ENCODE data around the gene OR51B2. TPM values are rescaled to one million over a fixed set of nuclear protein-coding genes. Genes with fewer than 3 reads are reported as not detected.

Gene OR51B2
- total RNA-seq, 1 experiment from 2014 or later, result 0.11 TPM

DNA sequence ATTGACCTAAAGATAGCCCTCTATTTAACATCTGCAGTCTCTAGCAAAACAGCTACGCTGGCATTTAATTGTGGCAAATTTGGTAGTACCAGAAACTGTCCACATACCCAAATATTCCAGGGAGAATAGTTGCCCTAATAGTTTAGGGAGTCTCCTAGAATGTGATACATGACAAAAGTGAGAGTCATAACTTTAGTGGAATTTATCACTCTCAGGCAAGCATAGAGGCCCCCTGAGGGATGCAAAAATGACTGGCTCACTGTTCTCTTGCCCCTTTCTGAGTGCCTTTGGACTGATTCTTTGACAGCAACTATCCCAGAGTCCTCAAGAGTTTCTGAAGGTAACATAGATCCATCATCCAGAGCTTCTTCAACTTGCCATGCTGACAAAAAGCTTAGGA lies 20.1 kb downstream of the OR51B2 start:
- Histone ChIP-seq H3K36me3 (ENCODE audit: low read depth, low read length) (no peaks in the 10 kb centered on the region), H3K4me3 (ENCODE audit: low read length) (no peak overlapping the region), H3K9me2 (replicated peaks; ENCODE audit: low read length) (no peaks in the 10 kb centered on the region), H3K4me1 (ENCODE audit: insufficient read depth, low read length) (no peaks in the 10 kb centered on the region), H3K9ac (ENCODE audit: low read length) (no peak overlapping the region), H2AFZ (ENCODE audit: low read length) (no peak overlapping the region), H3K4me2 (ENCODE audit: low read length) (no peak overlapping the region), H3K9me3 (ENCODE audit: low read length) (no peaks in the 10 kb centered on the region), H4K20me1 (ENCODE audit: low read length) (no peaks in the 10 kb centered on the region), H3K27ac (ENCODE audit: low read length) (no peak overlapping the region), H3F3A (ENCODE audit: low read length, unreplicated experiment) (no peaks in the 10 kb centered on the region), H3K79me2 (ENCODE audit: low read length) (no peaks in the 10 kb centered on the region), H3K27me3 (ENCODE audit: low read length) (peaks cover 18% of the 10 kb centered on the region; the same call in 1 of the 2 replicates)
- intact Hi-C loops (cut with micrococcal nuclease), result no loop called here
- no peak for TF ChIP-seq EZH2phosphoT487 (IDR thresholded peaks at IDR 0.05; ENCODE audit: borderline replicate concordance, low read length)
- no peak for TF ChIP-seq CTCF (conservative IDR thresholded peaks at IDR 0.05; ENCODE audit: low read depth, low read length)
- no peak for TF ChIP-seq EZH2 (IDR thresholded peaks at IDR 0.05; ENCODE audit: low read length, unreplicated experiment)
- DNase-seq, result no peak
- POLR2A ChIA-PET (ENCODE audit: unreplicated experiment), result no interaction called here
- CTCF ChIA-PET, result no interaction called here
- no TSS peak for BruUV-seq (replicated peaks)
- ATAC-seq, result no peak

DNA sequence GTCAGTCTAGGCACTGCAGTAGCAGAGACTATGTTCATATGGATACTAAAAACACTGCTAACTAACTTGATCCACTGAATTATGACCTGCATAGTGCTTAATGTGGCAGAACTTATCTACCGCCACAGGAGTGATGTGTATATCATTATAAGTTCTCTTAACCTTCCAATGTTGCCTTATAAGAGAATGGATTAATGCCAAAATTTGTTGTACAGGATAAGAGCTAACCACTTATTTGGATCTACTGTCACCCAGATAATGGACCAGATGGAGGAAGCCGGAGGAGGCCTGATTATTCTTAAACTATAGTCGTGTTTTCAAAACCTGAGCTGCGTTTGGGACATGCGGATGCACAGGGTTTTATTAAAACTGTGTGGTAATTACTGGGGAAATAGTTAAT lies 20.5 kb downstream of the OR51B2 start:
- POLR2A ChIA-PET (ENCODE audit: unreplicated experiment), result no interaction called here
- DNase-seq (no peak), ATAC-seq (no peak)
- Histone ChIP-seq H3K4me3 (ENCODE audit: low read length) (no peak overlapping the region), H3K9me3 (ENCODE audit: low read length) (no peaks in the 10 kb centered on the region), H2AFZ (ENCODE audit: low read length) (no peak overlapping the region), H4K20me1 (ENCODE audit: low read length) (no peaks in the 10 kb centered on the region), H3K36me3 (ENCODE audit: low read depth, low read length) (no peaks in the 10 kb centered on the region), H3K4me2 (ENCODE audit: low read length) (no peak overlapping the region), H3K4me1 (ENCODE audit: insufficient read depth, low read length) (no peaks in the 10 kb centered on the region), H3K9me2 (replicated peaks; ENCODE audit: low read length) (no peaks in the 10 kb centered on the region), H3K27ac (ENCODE audit: low read length) (no peak overlapping the region), H3K9ac (ENCODE audit: low read length) (no peak overlapping the region), H3F3A (ENCODE audit: low read length, unreplicated experiment) (no peaks in the 10 kb centered on the region), H3K27me3 (ENCODE audit: low read length) (peaks cover 18% of the 10 kb centered on the region; the same call in 1 of the 2 replicates), H3K79me2 (ENCODE audit: low read length) (no peaks in the 10 kb centered on the region)
- no TSS peak for BruUV-seq (replicated peaks)
- TF ChIP-seq CTCF (conservative IDR thresholded peaks at IDR 0.05; ENCODE audit: low read depth, low read length) (no peak), EZH2 (IDR thresholded peaks at IDR 0.05; ENCODE audit: low read length, unreplicated experiment) (no peak), EZH2phosphoT487 (IDR thresholded peaks at IDR 0.05; ENCODE audit: borderline replicate concordance, low read length) (no peak)
- CTCF ChIA-PET, result no interaction called here
- intact Hi-C loops (cut with micrococcal nuclease), result no loop called here

DNA sequence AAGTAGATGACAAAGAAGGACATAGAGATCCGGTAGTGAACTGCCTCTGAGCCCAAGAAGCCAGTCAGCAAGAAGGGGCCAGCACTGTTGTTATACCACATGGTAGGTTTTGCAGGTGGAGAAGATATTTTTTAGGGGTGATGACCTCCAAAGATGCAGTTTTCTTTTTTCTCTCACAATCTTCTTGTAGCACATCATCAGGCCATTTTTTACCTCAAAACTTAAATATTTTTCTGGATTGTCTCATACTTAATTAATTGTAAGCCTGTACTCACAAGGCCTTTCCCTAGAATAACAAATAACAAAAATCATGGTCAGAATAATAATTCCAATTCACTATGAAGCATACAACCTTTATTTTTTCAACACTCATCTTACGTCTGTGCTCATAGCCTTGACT lies 22.3 kb downstream of the OR51B2 start, which contains the start of gene OR51B4:
Gene OR51B4, minus strand, starts transcription at position 101 of the 400 bp plus-strand sequence. Its CDS starts 0 bp downstream, at position 101.
- no peaks in the 10 kb centered on the region for H3K9me2 ChIP-seq (replicated peaks; ENCODE audit: low read length)
- no peaks in the 10 kb centered on the region for H3K9me3 ChIP-seq (ENCODE audit: low read length)
- no peak within 1 kb of the TSS for H3K4me2 ChIP-seq (ENCODE audit: low read length)
- ATAC-seq, result no peak
- H4K20me1 ChIP-seq (ENCODE audit: low read length), result no peaks in the 10 kb centered on the region
- no peak for DNase-seq
- H3F3A ChIP-seq (ENCODE audit: low read length, unreplicated experiment), result no peaks in the 10 kb centered on the region
- H3K27me3 ChIP-seq (ENCODE audit: low read length), result peaks cover 18% of the 10 kb centered on the region; the same call in 1 of the 2 replicates
- H3K9ac ChIP-seq (ENCODE audit: low read length), result no peak within 1 kb of the TSS
- CTCF ChIA-PET, result no interaction called here
- no peaks in the 10 kb centered on the region for H3K79me2 ChIP-seq (ENCODE audit: low read length)
- intact Hi-C loops (cut with micrococcal nuclease), result no loop called here
- H3K4me3 ChIP-seq (ENCODE audit: low read length), result no peak within 1 kb of the TSS
- no peak within 1 kb of the TSS for H2AFZ ChIP-seq (ENCODE audit: low read length)
- POLR2A ChIA-PET (ENCODE audit: unreplicated experiment), result no interaction called here
- TF ChIP-seq EZH2phosphoT487 (IDR thresholded peaks at IDR 0.05; ENCODE audit: borderline replicate concordance, low read length) (no peak), EZH2 (IDR thresholded peaks at IDR 0.05; ENCODE audit: low read length, unreplicated experiment) (no peak), CTCF (conservative IDR thresholded peaks at IDR 0.05; ENCODE audit: low read depth, low read length) (no peak)
- H3K27ac ChIP-seq (ENCODE audit: low read length), result no peak within 1 kb of the TSS
- no TSS peak for BruUV-seq (replicated peaks)
- H3K36me3 ChIP-seq (ENCODE audit: low read depth, low read length), result no peaks in the 10 kb centered on the region
- H3K4me1 ChIP-seq (ENCODE audit: insufficient read depth, low read length), result no peaks in the 10 kb centered on the region
